ENCODE results near the gene CYFIP1.

GRCh38 chr15:22892333-22892732 lies 87.8 kb downstream of the CYFIP1 start:
- TF ChIP-seq GATA2 (IDR thresholded peaks at IDR 0.05; ENCODE audit: low read depth, low read length): no peak
- no peak for TF ChIP-seq GATA3 (IDR thresholded peaks at IDR 0.05; ENCODE audit: low read depth, low read length)
